Measurements from ENCODE around the gene AURKA. TPM values are rescaled to one million over a fixed set of nuclear protein-coding genes. Genes with fewer than 3 reads are reported as not detected.

The AURKA gene
- total and polyA plus RNA-seq, 9 of the 15 experiments (the other 6 are each of a cell fraction or from before 2014, with no cell fraction given): 72.7 to 162 (median 113) TPM

- TF ChIP-seq TAF1 (IDR thresholded peaks at IDR 0.05; ENCODE audit: control insufficient read depth, extremely low read depth, insufficient read depth, low read length, severe bottlenecking) (no peak), SRSF1 (IDR thresholded peaks at IDR 0.05; ENCODE audit: low read depth, low read length) (no peak), CREBBP (IDR thresholded peaks at IDR 0.05; ENCODE audit: low read depth, low read length) (no peak), ZNF707 (CRISPR knock-in tag; conservative IDR thresholded peaks at IDR 0.05) (no peak), CC2D1A (IDR thresholded peaks at IDR 0.05) (peak; percentile 94; the same call in 1 of the 2 replicates), ARID2 (IDR thresholded peaks at IDR 0.05) (no peak), POLR2AphosphoS5 (IDR thresholded peaks at IDR 0.05; ENCODE audit: control insufficient read depth, insufficient read depth, low read depth, low read length) (peak; percentile 98), GTF2F1 (IDR thresholded peaks at IDR 0.05; ENCODE audit: low read depth, low read length) (no peak), MAFF (IDR thresholded peaks at IDR 0.05; ENCODE audit: low read length) (no peak), ZNF212 (CRISPR knock-in tag; IDR thresholded peaks at IDR 0.05) (no peak), ZKSCAN1 (IDR thresholded peaks at IDR 0.05; ENCODE audit: low read depth, low read length) (no peak), HDGF (IDR thresholded peaks at IDR 0.05) (no peak), SMAD4 (CRISPR knock-in tag; conservative IDR thresholded peaks at IDR 0.05) (peak; percentile 95), ATF7 (IDR thresholded peaks at IDR 0.05) (peak; percentile 94), MED1 (CRISPR knock-in tag; IDR thresholded peaks at IDR 0.05; ENCODE audit: borderline replicate concordance) (no peak), ARNT (IDR thresholded peaks at IDR 0.05) (peak; percentile 73 to 88; a peak in 2 of 4 replicates), ZNF644 (tag; IDR thresholded peaks at IDR 0.05; ENCODE audit: low read depth) (peak; percentile 58; the same call in 1 of the 2 replicates), CREB5 (CRISPR knock-in tag; IDR thresholded peaks at IDR 0.05) (no peak), NELFE (IDR thresholded peaks at IDR 0.05; ENCODE audit: insufficient read depth, insufficient read length) (no peak), ZNF282 (CRISPR knock-in tag; IDR thresholded peaks at IDR 0.05) (no peak), ELK3 (CRISPR knock-in tag; IDR thresholded peaks at IDR 0.05) (no peak), ZNF696 (CRISPR knock-in tag; conservative IDR thresholded peaks at IDR 0.05) (no peak), RNF2 (IDR thresholded peaks at IDR 0.05) (peak; percentile 76; the same call in 1 of the 2 replicates), ZNF398 (CRISPR knock-in tag; IDR thresholded peaks at IDR 0.05) (no peak), ZNF280B (CRISPR knock-in tag; IDR thresholded peaks at IDR 0.05) (no peak), LEF1 (IDR thresholded peaks at IDR 0.05) (peak; percentile 81), NFATC3 (IDR thresholded peaks at IDR 0.05) (no peak)
Observed at GRCh38 chr20:56362833-56363413, 29.1 kb downstream of the AURKA start (continued).

Measured in K562 (cell line).